Measurements from ENCODE around the gene RAB34.
A peak's percentile ranks its signal among the peaks of the same experiment; 100 is the strongest.
"Not testable (repeated sequence)": the region's sequence is repeated elsewhere in the genome, so short reads cannot be mapped to it uniquely, and the experiment has no call there.

RAB34 gene

GRCh38 chr17:28746611-28747050 is 29.0 kb upstream of the RAB34 start:
- peak; percentile 46 for DNase-seq (ENCODE audit: low read depth, low spot score)

GRCh38 chr17:28745786-28746411 is 28.2 kb upstream of the RAB34 start:
- peak; percentile 57 for DNase-seq (ENCODE audit: low read depth, low spot score)

- DNase-seq (ENCODE audit: low read depth, low spot score) = peak; percentile 68
Observed at GRCh38 chr17:28744972-28745785, 27.5 kb upstream of the RAB34 start.

DNA sequence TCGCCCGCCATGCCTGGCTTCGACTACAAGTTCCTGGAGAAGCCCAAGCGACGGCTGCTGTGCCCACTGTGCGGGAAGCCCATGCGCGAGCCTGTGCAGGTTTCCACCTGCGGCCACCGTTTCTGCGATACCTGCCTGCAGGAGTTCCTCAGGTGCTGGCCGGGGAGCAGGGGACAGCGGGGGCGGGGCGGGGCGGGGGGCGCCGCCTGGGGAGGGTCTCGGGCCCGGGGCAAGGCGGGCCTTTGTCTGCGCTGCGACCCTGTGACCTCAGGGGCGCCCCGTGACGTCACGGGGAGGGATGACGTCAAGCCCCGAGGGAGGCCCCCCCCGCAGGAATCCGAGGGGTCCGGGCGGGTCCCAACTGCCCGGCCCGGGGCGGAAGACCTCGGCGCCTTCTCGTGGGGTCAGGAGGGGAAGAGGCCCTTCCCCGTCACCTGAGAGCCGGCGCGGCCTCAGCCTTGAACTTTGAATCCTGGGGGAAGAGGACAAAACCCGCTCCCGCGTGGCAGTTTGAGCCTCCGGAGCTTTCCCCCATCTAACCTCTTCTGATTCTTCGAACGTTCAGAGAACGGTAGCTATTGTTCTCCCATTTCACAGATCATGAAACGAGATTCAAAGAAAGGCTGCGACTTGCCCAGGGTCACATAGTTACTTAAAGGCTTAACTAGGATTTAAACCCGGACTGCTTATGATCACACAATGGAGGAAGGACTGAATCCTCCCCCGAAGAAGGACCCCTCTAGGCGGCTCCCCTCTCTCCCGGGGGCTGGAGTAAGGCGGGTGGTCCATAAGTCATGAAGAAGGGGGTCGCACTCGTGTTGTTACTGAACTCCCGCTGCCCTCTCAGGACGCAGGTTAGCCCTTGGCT is 26.7 kb upstream of the RAB34 start:
- peak; percentile 83 for DNase-seq (ENCODE audit: low read depth, low spot score)

DNA sequence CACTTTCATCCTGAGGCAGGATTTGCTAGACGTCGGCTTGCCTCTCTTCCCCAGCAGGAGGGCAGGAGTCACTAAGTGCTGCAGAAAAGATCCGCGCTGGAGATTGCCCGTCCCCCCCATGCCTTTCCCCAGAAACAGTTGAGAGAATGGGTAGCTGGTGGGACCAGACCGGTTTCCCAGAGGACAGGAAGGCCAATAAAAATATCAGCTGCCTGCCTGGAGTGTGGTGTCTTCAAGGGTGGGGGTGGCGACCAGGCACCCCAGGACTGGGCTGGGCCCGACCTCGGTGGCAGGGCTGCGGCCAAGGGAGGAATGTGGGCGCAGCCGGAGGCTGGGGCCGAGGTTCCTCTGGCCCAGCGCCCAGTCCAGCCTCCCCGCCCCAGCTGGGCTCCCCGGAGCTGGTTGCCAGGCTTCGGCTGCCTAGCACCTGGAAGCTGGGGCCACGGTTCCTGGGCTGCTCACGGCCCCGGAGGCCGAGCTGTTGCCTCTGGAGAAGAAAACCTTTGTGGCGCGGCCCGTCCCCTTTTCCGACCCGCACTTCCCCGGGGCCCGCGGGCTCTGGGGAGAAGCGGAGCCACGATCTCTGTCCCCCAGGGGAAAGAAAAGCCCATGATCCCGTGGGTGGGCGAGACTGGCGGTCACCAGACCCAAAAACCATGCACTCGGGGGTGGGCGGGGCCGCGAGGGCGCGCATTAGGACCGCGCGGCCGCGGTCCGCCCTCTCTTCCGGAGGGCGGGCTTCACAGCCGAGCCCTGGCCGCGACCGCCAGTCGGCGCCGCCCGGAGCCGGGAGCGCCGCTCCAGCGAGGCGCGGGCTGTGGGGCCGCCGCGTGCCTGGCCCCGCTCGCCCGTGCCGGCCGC is 25.8 kb upstream of the RAB34 start, which contains the start of gene TRAF4:
TRAF4 (plus strand) TSS at position 769 of the 861 bp plus-strand sequence. CDS start 102 bp downstream, outside the sequence.
- peak; percentile 95 for DNase-seq (ENCODE audit: low read depth, low spot score)

GRCh38 chr17:28741358-28742349 is 24.0 kb upstream of the RAB34 start:
- DNase-seq (ENCODE audit: low read depth, low spot score) = no peak

DNA sequence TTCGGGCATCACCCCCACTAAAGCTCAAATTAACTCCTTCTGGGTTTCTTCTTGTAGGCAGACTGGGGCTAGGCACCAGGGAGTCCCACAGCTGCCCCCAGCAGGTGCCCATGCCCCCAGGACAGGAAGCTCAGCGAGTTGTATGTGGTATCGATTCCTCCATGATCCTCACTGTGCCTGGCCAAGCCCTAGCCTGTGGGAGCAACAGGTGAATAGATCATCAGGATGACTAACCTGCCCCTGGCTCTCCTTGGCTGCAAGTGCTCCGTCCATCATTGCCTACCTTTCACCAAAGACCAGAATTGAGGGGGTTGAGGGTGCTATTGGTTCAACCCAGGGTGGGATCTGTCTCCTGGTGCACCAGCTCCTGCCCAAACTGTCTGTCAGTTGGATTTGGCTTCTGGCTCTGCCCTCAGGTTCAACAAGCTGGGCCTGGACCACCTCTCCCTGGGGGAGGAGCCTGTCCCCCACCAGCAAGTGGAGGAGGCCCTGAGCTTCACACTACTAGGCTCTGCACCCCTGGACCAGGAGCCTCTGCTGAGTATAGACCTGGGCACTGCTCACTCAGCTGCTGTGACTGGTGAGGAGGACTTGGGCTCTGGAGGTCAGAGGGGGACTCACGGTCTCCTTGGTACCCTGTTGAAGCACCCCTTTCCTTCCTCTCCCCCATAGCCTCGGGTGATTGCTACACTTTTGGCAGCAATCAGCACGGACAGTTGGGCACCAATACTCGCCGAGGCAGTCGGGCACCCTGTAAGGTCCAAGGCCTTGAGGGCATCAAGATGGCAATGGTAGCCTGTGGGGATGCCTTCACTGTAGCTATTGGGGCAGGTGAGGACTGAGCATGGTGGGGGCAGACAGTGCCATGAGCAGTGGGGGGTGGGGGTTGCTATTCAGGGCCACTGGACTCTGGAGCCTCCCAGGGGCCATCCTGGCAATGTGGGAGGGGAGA is 23.0 kb upstream of the RAB34 start:
- DNase-seq (ENCODE audit: low read depth, low spot score) = no peak

DNA sequence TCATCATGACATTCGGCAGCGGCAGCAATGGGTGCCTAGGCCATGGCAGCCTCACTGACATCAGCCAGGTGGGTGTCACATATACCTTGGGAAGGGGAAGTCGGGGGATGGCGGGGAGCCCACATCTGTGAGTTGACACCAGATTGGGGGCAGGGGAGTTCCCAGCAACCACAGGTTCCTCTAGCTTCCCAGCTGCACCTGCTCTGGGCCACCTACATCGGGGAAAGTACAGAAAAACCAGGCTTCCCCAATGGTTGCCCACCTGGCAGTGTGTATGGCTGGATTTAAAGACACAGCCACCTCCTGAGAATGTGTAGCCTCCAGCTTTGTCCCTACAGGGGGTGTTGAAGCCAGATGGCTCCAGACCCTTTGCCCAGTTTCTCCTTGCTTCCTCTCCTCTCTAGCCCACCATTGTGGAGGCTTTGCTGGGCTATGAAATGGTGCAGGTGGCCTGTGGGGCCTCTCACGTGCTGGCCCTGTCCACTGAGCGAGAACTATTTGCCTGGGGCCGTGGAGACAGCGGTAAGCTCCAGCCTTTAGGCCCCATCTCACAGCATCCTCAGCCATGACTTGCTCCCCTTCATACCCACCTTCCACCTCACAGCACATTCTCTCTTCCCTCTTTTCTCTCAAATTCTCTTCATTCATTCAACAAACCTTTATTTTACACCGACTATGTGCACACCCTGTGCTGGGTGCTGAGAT is 21.2 kb upstream of the RAB34 start:
- DNase-seq (ENCODE audit: low read depth, low spot score) = no peak

- no peak for DNase-seq (ENCODE audit: low read depth, low spot score)
Observed at GRCh38 chr17:28737770-28738679, 20.4 kb upstream of the RAB34 start.

GRCh38 chr17:28737316-28737715 is 19.6 kb upstream of the RAB34 start:
- DNase-seq (ENCODE audit: low read depth, low spot score) = no peak

GRCh38 chr17:28735913-28736769 is 18.5 kb upstream of the RAB34 start:
- not testable (repeated sequence) for DNase-seq (ENCODE audit: low read depth, low spot score)

DNA sequence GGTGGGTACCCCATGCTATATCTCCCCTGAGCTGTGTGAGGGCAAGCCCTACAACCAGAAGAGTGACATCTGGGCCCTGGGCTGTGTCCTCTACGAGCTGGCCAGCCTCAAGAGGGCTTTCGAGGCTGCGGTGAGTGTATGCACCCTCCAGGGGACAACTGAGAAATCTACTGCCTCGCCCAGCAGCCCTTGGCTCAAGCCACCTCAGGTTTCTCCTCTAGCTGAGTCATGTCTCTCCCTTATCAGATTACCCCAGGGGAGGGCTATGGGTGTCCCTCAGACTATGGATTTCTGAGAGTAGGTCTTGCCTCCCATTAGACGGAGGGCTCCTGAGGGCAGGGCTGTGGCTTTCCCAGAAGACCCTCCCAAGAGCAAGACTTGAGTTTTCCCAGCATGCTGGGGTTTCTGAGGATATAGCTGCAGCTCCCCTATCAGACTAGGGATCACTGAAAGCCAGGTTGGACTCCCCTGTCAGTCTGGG is 17.6 kb upstream of the RAB34 start:
- no peak for DNase-seq (ENCODE audit: low read depth, low spot score)

DNA sequence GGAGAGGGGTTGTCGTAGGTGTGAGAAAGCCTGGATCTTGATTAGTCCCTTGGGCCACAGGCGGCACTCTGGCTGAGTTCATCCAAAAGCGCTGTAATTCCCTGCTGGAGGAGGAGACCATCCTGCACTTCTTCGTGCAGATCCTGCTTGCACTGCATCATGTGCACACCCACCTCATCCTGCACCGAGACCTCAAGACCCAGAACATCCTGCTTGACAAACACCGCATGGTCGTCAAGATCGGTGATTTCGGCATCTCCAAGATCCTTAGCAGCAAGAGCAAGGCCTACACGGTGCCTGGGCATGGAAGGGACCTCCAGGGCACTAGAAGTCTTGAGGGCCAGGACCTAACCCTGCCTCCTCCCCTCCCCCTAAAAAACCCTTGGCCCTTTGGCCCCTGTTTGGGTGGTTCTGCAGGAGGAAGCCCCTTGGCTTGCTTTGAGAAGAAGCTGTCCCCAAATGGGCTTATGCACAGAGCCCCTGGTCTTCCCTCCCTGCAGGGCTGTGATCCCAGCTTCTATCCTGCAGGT is 17.1 kb upstream of the RAB34 start:
- DNase-seq (ENCODE audit: low read depth, low spot score) = no peak

GRCh38 chr17:28733346-28733745 is 15.7 kb upstream of the RAB34 start:
- peak; percentile 53 for DNase-seq (ENCODE audit: low read depth, low spot score)

GRCh38 chr17:28729950-28730330 is 12.3 kb upstream of the RAB34 start:
- DNase-seq (ENCODE audit: low read depth, low spot score) = no peak
